RWPE2 (cell line): ENCODE data around the gene PDE6B.
"Not testable (repeated sequence)": the region's sequence is repeated elsewhere in the genome, so short reads cannot be mapped to it uniquely, and the experiment has no call there.

ENCODE experiments used
- ATAC-seq: fragments of 200-7000 bp; cut with Tn5 transposase; 3 replicates; pipeline ENCODE4 v1.9.1; 2021; ENCODE audit warnings: low read depth
- DNase-seq: peaks from one replicate; pipeline ENCODE4 v3.0.0-alpha.2; 2020; ENCODE audit warnings: low spot score
- H3K27ac ChIP-seq: fragments of 450-650 bp; 2 replicates; pipeline ENCODE4 v1.5.1; 2017; ENCODE audit warnings: mild to moderate bottlenecking; ENCODE audit not compliant: poor library complexity, severe bottlenecking
- H3K27me3 ChIP-seq: fragments of 250-450 bp; sonication (Bioruptor Pico); 2 replicates; pipeline ENCODE4 v1.5.1; 2021; ENCODE audit warnings: mild to moderate bottlenecking, moderate library complexity; ENCODE audit not compliant: insufficient read depth, poor library complexity, severe bottlenecking
- H3K36me3 ChIP-seq: fragments of 250-450 bp; sonication (Bioruptor Pico); 2 replicates; pipeline ENCODE4 v1.5.1; 2020; ENCODE audit warnings: low read depth, mild to moderate bottlenecking, moderate library complexity
- H3K4me1 ChIP-seq: fragments of 250-450 bp; sonication (Bioruptor Pico); 2 replicates; pipeline ENCODE4 v1.5.1; 2021; ENCODE audit warnings: mild to moderate bottlenecking, moderate library complexity; ENCODE audit not compliant: insufficient read depth, poor library complexity, severe bottlenecking
- H3K4me3 ChIP-seq: fragments of 250-450 bp; sonication (Bioruptor Pico); 2 replicates; pipeline ENCODE4 v1.5.1; 2021; ENCODE audit warnings: mild to moderate bottlenecking, moderate library complexity; ENCODE audit not compliant: severe bottlenecking
- H3K9me3 ChIP-seq: fragments of 250-450 bp; sonication (Bioruptor Pico); 2 replicates; pipeline ENCODE4 v1.5.1; 2021; ENCODE audit warnings: mild to moderate bottlenecking, moderate library complexity; ENCODE audit not compliant: severe bottlenecking
- CTCF ChIP-seq: fragments of 450-650 bp; IDR thresholded peaks from one replicate; pipeline ENCODE4 v1.5.1; 2017; ENCODE audit warnings: mild to moderate bottlenecking, moderate library complexity; ENCODE audit not compliant: poor library complexity, severe bottlenecking

Gene PDE6B

DNA sequence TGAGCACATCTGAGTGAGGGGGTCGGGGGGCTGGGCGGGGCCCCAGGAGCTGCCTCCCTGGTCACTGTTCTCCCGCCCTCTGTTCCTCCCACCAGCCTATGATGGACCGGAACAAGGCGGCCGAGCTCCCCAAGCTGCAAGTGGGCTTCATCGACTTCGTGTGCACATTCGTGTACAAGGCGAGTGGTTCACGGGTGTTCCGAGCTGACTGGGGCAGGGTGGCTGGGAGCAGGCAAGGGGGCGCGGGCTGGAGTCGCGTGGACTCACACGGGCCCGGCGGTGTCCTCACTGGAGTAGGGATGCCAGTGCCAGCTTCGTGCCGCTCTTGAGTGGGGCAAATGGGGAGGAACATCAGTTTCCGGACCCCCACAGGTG, 41.0 kb downstream of the PDE6B start:
- H3K4me3 ChIP-seq: no peak overlapping the region
- TF ChIP-seq CTCF: no peak
- peaks cover 7% of the 10 kb centered on the region; the same call in 1 of the 2 replicates for H3K36me3 ChIP-seq
- DNase-seq (no peak), ATAC-seq (no peak)
- no peak overlapping the region for H3K27ac ChIP-seq
- H3K4me1 ChIP-seq: no peaks in the 10 kb centered on the region
- no peaks in the 10 kb centered on the region for H3K27me3 ChIP-seq
- no peaks in the 10 kb centered on the region for H3K9me3 ChIP-seq

DNA sequence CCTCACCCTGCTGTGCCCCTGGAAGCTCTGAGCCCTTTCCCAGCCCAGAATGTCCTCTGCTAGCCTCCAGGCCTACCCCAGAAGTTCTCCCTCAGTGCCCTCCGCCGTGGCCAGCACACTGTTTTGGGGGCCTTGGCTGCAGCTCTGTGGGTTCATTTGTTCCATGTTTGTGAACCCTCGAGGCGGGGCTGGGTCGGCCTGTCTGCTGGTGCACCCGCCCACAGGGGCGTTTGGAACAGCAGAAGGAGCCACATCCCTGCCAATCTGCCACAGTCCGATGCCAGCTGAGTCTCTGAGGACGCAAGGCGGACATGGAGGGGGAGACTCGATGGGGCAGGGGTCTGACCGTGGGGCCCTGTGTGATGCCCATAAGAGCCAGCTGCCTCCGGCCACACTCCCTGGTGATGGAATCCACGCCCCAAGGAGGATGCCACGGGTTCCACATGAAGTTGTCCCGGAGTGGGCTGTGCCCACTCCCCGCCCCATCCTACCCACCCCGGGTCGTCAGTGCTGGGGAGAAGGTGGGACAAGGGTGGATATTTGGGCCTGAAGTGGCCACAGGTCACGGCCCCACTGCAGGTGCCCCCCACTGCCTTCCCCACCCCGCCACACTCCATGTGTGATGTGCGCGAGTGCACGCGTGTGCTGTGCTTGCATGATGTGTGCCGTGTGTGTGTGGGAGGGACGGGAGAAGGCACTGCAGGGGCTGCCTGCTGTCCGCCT, 41.6 kb downstream of the PDE6B start:
- Histone ChIP-seq H3K4me3 (no peak overlapping the region), H3K4me1 (no peaks in the 10 kb centered on the region), H3K9me3 (no peaks in the 10 kb centered on the region), H3K27ac (no peak overlapping the region), H3K36me3 (peaks cover 12% of the 10 kb centered on the region), H3K27me3 (no peaks in the 10 kb centered on the region)
- ATAC-seq (no peak), DNase-seq (no peak)
- TF ChIP-seq CTCF: no peak

DNA sequence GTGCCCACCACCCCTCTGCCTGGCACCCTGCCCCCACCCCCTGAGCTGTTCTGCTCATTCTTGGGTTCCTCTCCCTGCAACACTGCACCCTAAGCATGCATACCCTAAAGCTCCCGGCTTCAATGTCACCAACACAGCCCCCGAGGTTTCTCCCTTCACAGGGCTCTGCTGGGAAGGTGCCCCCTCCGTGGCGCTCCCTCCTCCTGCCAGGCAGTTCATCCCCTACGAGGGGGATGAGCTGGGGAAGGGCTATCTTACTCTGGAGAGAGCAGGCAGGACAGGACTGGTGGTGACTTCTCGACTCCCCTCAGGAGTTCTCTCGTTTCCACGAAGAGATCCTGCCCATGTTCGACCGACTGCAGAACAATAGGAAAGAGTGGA, 42.2 kb downstream of the PDE6B start:
- Histone ChIP-seq H3K4me1 (no peaks in the 10 kb centered on the region), H3K27me3 (no peaks in the 10 kb centered on the region), H3K4me3 (no peak overlapping the region), H3K36me3 (peaks cover 18% of the 10 kb centered on the region), H3K27ac (no peak overlapping the region), H3K9me3 (no peaks in the 10 kb centered on the region)
- no peak for ATAC-seq
- TF ChIP-seq CTCF: no peak
- DNase-seq: no peak

DNA sequence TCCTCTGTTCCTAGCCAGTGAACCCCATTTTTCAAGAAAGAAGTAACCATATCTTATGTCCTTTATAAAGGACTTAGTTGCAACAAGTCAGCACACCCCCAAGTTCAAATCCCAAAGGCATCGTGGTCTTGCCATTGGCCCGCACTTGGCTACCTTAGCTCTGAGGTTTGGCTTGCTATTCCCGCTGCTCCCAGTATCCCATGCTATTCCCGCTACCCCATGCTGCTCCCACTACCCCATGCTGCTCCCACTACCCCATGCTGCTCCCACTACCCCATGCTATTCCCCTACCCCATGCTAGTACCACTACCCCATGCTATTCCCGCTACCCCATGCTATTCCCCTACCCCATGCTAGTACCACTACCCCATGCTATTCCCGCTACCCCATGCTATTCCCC, 42.8 kb downstream of the PDE6B start:
- H3K27me3 ChIP-seq, ATAC-seq, H3K4me1 ChIP-seq, DNase-seq, H3K9me3 ChIP-seq, H3K4me3 ChIP-seq, H3K27ac ChIP-seq: not testable (repeated sequence)
- H3K36me3 ChIP-seq: peaks cover 25% of the 10 kb centered on the region

- H3K36me3 ChIP-seq: peaks cover 25% of the 10 kb centered on the region
- not testable (repeated sequence) for DNase-seq, H3K27me3 ChIP-seq, H3K4me1 ChIP-seq, H3K9me3 ChIP-seq, H3K4me3 ChIP-seq, H3K27ac ChIP-seq, ATAC-seq
Observed at GRCh38 chr4:669806-670559, 44.6 kb downstream of the PDE6B start.

- ATAC-seq: no peak
- no peak overlapping the region for H3K27ac ChIP-seq
- no peak for TF ChIP-seq CTCF
Observed at GRCh38 chr4:671769-672168, 46.4 kb downstream of the PDE6B start.

More at GRCh38 chr4:671769-672168, 46.4 kb downstream of the PDE6B start:
- H3K9me3 ChIP-seq: no peaks in the 10 kb centered on the region
- H3K4me1 ChIP-seq: no peaks in the 10 kb centered on the region
- H3K27me3 ChIP-seq: no peaks in the 10 kb centered on the region
- peaks cover 25% of the 10 kb centered on the region for H3K36me3 ChIP-seq
- no peak for DNase-seq
- H3K4me3 ChIP-seq: no peak overlapping the region
